Measurements from ENCODE around the gene TMPRSS6. TPM values are rescaled to one million over a fixed set of nuclear protein-coding genes. Genes with fewer than 3 reads are reported as not detected.

The TMPRSS6 gene
- total RNA-seq, 1 experiment from 2014 or later = 0.79 TPM

GRCh38 chr22:37048133-37048532 lies 61.4 kb downstream of the TMPRSS6 start:
- POLR2A ChIA-PET (ENCODE audit: unreplicated experiment) = interaction anchor here (0.6 kb wide), 1 partner anchor 519 kb away, joined by 9 read pairs; the partner anchor contains the start of gene EIF3D
- peaks cover 11% of the 10 kb centered on the region; the same call in 1 of the 2 replicates for H3F3A ChIP-seq (ENCODE audit: insufficient read depth, low read depth)
- no TSS peak for BruUV-seq (replicated peaks)

GRCh38 chr22:37047006-37047405 lies 62.5 kb downstream of the TMPRSS6 start:
- Histone ChIP-seq H3K4me1 (replicated peaks; ENCODE audit: insufficient read depth) (peaks cover 18% of the 10 kb centered on the region), H3K4me3 (no peak overlapping the region), H3K36me3 (ENCODE audit: low read depth) (no peaks in the 10 kb centered on the region), H3K9me2 (ENCODE audit: insufficient read depth) (no peaks in the 10 kb centered on the region), H3K27ac (no peak overlapping the region), H3K79me2 (ENCODE audit: low read depth) (no peaks in the 10 kb centered on the region), H4K20me1 (ENCODE audit: insufficient read depth) (no peaks in the 10 kb centered on the region), H3K9me3 (ENCODE audit: insufficient read depth, low read depth) (no peaks in the 10 kb centered on the region), H3K27me3 (ENCODE audit: insufficient read depth, low read depth) (no peaks in the 10 kb centered on the region), H2AFZ (no peak overlapping the region), H3F3A (ENCODE audit: insufficient read depth, low read depth) (peaks cover 11% of the 10 kb centered on the region; the same call in 1 of the 2 replicates), H3K4me2 (no peak overlapping the region)
- TF ChIP-seq CTCF (conservative IDR thresholded peaks at IDR 0.05) = no peak
- TF ChIP-seq EZH2 (IDR thresholded peaks at IDR 0.05; ENCODE audit: low read depth) = no peak
- no peak for DNase-seq
- ChIA-PET POLR2A (ENCODE audit: unreplicated experiment) (no interaction called here), CTCF (no interaction called here)
- intact Hi-C loops (cut with micrococcal nuclease; ENCODE audit: unreplicated experiment) = loop anchor here (5.0 to 10.0 kb wide), 2 partner anchors 150 to 208 kb away; no protein-coding TSS in a partner anchor
- no TSS peak for BruUV-seq (replicated peaks)

More at GRCh38 chr22:37048133-37048532, 61.4 kb downstream of the TMPRSS6 start:
- Histone ChIP-seq H3K9me3 (ENCODE audit: insufficient read depth, low read depth) (no peaks in the 10 kb centered on the region), H3K79me2 (ENCODE audit: low read depth) (no peaks in the 10 kb centered on the region), H3K4me3 (no peak overlapping the region), H3K9me2 (ENCODE audit: insufficient read depth) (no peaks in the 10 kb centered on the region), H3K27me3 (ENCODE audit: insufficient read depth, low read depth) (no peaks in the 10 kb centered on the region), H3K36me3 (ENCODE audit: low read depth) (no peaks in the 10 kb centered on the region), H2AFZ (no peak overlapping the region), H3K27ac (no peak overlapping the region), H3K4me1 (replicated peaks; ENCODE audit: insufficient read depth) (peaks cover 25% of the 10 kb centered on the region), H4K20me1 (ENCODE audit: insufficient read depth) (no peaks in the 10 kb centered on the region), H3K4me2 (no peak overlapping the region)
- intact Hi-C loops (cut with micrococcal nuclease; ENCODE audit: unreplicated experiment) = loop anchor here (5.0 to 10.0 kb wide), 2 partner anchors 149 to 207 kb away; no protein-coding TSS in a partner anchor
- no peak for DNase-seq
- CTCF ChIA-PET = interaction anchor here (0.6 kb wide), 1 partner anchor 15 kb away, joined by 7 read pairs; no protein-coding TSS in a partner anchor
- TF ChIP-seq EZH2 (IDR thresholded peaks at IDR 0.05; ENCODE audit: low read depth) = no peak
- no peak for TF ChIP-seq CTCF (conservative IDR thresholded peaks at IDR 0.05)

GRCh38 chr22:37046589-37046988 lies 62.9 kb downstream of the TMPRSS6 start:
- Histone ChIP-seq H3K27ac (no peak overlapping the region), H3F3A (ENCODE audit: insufficient read depth, low read depth) (peaks cover 11% of the 10 kb centered on the region; the same call in 1 of the 2 replicates), H3K27me3 (ENCODE audit: insufficient read depth, low read depth) (no peaks in the 10 kb centered on the region), H3K4me2 (no peak overlapping the region), H3K79me2 (ENCODE audit: low read depth) (no peaks in the 10 kb centered on the region), H3K4me3 (no peak overlapping the region), H3K9me2 (ENCODE audit: insufficient read depth) (no peaks in the 10 kb centered on the region), H3K9me3 (ENCODE audit: insufficient read depth, low read depth) (no peaks in the 10 kb centered on the region), H3K4me1 (replicated peaks; ENCODE audit: insufficient read depth) (peaks cover 19% of the 10 kb centered on the region), H2AFZ (no peak overlapping the region), H3K36me3 (ENCODE audit: low read depth) (no peaks in the 10 kb centered on the region), H4K20me1 (ENCODE audit: insufficient read depth) (no peaks in the 10 kb centered on the region)
- POLR2A ChIA-PET (ENCODE audit: unreplicated experiment) = no interaction called here
- DNase-seq = no peak
- CTCF ChIA-PET = no interaction called here
- TF ChIP-seq CTCF (conservative IDR thresholded peaks at IDR 0.05) (no peak), EZH2 (IDR thresholded peaks at IDR 0.05; ENCODE audit: low read depth) (no peak)
- intact Hi-C loops (cut with micrococcal nuclease; ENCODE audit: unreplicated experiment) = loop anchor here (5.0 to 10.0 kb wide), 2 partner anchors 151 to 208 kb away; no protein-coding TSS in a partner anchor
- BruUV-seq (replicated peaks) = no TSS peak
